ENCODE results near the gene GLRX5.
A peak's percentile ranks its signal among the peaks of the same experiment; 100 is the strongest.

GLRX5 gene

DNA sequence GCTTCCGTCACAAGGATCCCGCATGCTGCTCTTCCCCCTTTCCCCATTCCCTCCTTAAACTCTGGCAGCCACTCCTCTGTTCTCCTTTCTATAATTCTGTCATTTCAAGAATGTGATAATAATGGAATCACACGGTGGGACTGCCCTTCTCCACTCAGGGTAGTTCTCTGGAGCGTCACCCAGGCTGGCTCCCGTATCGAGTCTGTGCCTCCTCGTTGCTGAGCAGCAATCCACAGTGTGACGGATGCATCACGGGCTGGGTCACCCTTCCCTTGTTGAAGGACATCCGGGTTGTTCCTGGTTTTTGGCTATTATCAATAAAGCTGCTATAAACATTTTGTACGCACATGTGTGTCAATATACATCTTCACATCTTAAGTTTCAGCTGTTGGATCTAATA is 12.7 kb upstream of the GLRX5 start:
- H3K27ac ChIP-seq = no peak overlapping the region; the same call in 1 of the 2 replicates
- TF ChIP-seq, protein P1, sequence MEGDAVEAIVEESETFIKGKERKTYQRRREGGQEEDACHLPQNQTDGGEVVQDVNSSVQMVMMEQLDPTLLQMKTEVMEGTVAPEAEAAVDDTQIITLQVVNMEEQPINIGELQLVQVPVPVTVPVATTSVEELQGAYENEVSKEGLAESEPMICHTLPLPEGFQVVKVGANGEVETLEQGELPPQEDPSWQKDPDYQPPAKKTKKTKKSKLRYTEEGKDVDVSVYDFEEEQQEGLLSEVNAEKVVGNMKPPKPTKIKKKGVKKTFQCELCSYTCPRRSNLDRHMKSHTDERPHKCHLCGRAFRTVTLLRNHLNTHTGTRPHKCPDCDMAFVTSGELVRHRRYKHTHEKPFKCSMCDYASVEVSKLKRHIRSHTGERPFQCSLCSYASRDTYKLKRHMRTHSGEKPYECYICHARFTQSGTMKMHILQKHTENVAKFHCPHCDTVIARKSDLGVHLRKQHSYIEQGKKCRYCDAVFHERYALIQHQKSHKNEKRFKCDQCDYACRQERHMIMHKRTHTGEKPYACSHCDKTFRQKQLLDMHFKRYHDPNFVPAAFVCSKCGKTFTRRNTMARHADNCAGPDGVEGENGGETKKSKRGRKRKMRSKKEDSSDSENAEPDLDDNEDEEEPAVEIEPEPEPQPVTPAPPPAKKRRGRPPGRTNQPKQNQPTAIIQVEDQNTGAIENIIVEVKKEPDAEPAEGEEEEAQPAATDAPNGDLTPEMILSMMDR (conservative IDR thresholded peaks at IDR 0.05) = no peak

DNA sequence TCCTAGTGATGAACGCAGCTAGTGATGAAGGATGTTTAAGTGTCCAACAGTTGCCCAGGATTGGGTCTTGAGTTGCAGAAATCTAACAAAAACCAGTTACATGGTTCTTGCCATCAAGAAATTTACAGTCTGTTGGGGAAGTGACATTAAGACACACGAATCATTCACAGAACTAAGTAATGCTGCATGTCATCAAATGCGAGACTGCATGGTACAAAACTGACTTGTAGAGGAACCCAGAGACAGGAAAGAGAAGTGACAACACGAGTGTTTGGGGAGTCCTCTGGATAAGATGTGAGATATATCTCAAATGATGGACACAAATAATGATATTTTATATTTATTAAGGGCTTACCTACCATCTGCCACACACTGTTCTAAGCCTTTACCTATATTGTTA is 12.3 kb upstream of the GLRX5 start:
- TF ChIP-seq, protein P1 (conservative IDR thresholded peaks at IDR 0.05) = no peak
- peak overlapping the region; percentile 82; the same call in 1 of the 2 replicates for H3K27ac ChIP-seq

DNA sequence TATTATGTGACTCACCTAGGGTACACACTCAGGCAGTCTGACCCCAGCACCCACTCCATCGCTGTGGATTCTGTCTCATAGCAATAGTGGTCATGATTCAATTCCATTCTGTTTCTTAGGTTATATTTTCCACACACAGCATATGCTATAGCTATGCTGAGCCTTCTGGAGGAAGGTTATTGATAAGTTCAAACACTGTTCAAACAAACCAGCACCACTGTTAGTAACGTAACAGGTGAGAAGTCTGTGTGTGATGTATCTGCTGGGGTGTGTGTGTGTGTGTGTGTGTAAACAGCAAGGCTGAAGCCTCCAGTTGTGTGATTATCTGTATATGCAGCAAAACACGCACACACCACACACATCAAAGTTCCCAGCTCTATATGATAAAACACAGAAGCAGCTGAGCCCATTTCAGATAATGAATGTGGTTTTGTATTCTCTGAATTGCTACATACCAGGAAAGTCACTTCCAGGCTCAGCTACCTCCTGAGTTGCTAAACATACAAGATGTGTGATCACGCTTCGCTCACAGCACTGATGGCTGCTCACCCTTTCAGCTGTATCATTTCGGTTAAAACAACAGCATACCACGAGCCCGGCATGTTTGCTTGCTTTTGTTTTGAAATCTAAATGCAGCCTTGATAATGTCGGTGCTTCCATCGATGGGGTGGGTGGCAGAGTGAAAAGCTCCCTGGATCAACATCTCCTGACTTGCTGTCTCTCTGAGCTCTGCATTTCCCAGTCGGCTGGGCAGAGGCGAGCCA is 11.6 kb upstream of the GLRX5 start:
- TF ChIP-seq, protein P1 (conservative IDR thresholded peaks at IDR 0.05) = no peak
- H3K27ac ChIP-seq = peak overlapping the region; percentile 82

DNA sequence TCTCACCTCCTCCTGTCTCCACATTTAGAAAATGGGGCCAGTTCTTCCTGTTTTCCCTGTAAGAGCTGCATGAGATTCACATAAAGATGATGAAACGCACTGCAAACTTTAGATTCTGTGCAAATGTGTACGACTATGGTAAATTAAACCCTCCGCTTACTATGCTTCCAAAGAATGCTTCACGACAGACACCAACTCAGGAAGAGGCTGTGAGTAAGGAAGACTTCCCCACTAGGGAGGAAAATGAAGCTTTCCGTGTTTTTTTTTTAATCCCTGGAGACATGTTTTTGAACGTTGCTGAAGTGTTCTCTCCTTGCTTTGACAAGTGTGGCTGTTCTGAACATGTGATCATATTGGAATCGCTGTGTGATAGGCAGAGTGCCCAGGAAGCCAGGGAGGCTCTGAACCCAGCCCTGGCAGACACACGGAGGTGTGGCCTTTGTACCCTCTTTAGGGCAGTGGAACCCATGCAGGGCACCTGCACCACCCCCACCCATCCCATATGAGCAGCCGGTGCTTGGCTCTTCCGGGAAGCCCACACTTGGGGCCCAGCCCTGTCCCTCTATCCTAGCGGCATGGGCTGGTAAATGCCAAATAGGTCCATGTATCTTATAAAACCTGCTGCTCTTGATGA is 10.9 kb upstream of the GLRX5 start:
- TF ChIP-seq, protein P1 (conservative IDR thresholded peaks at IDR 0.05) = peak; percentile 27; the same call in 1 of the 2 replicates
- peak overlapping the region; percentile 82 for H3K27ac ChIP-seq

DNA sequence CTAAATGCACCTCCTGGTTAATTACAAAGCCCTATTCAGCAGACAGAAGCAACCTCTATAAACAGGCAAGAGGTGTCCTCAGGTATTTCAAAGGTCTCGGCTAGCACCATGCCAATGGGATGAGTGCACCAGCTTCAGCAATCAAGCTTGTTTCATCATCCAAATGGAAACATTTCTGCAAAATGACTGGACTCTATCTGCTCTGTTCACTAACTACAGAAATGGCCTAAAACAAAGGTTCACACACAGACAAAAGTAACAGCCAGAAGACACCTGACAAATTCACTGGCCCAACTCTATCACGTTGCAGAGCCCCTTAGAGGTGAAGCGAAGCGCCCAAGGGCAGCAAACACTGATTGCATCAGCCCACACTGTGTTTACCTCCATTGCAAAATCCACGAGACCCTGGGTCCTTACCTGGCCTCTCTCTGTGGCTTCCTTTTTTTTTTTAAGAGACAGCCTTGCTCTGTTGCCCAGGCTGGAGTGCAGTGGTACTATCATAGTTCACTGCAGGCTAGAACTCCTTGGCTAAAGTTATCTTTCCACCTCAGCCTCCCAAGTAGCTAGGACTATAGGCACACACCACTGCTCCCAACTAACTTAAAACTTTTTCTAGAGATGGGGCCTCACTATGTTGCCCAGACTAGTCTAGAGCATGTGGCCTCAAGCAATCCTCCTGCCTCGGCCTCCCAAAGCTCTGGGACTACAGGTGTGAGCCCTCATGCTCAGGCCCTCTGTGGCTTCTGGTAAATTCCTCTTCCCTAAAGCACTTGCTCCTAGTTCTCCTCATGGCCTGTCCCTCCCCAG is 9.9 kb upstream of the GLRX5 start:
- peak overlapping the region; percentile 82 for H3K27ac ChIP-seq
- TF ChIP-seq, protein P1 (conservative IDR thresholded peaks at IDR 0.05) = no peak

DNA sequence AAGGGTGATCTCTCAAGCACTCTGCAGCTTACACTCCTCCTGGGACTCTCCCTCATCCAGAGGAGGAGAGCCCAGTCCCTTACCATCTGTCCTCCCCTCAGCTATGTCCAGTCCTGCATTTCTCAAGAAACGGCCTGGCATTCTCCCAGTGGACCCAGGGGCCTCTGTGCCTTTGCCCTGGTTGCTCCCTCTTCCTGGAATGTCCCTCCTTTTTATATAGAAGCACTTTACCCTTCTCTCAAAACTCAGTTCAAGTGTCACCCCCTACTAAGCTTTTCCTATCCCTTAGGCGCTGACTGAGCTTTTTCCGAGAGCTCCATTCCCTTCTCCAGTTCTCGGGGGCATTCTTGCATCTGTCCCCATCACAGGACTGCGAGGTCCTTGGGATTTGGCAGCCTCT is 8.9 kb upstream of the GLRX5 start:
- TF ChIP-seq, protein P1 (conservative IDR thresholded peaks at IDR 0.05) = no peak

More for the DNA sequence above, 8.9 kb upstream of the GLRX5 start:
- no peak overlapping the region for H3K27ac ChIP-seq
